Measurements from ENCODE around the gene HSP90AB1.

HSP90AB1 gene

DNA sequence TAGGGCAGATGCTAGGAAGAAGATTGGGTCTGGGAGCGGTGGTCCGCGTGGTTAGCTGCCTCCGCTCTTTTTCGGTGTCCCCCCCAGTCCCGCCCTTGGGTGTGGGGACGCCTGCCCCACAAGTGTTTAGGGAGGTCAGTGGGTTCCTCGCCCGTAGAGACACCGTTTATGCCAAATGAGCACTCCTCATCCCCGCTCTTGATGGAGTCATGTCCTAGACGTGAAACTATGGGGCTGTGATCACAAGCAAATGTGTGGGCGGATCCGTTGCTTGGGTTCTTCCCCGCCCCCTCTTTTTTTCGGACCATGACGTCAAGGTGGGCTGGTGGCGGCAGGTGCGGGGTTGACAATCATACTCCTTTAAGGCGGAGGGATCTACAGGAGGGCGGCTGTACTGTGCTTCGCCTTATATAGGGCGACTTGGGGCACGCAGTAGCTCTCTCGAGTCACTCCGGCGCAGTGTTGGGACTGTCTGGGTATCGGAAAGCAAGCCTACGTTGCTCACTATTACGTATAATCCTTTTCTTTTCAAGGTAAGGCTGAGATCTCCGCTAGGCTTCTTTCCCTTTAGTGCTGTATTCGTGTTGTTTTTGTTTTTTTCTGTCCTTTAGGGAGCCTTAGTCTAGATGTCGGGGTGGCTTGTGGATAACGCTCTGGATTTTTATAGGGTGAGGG, at the start of gene HSP90AB1:
Gene HSP90AB1 (plus strand): TSS at position 439 of the 675 bp plus-strand sequence. CDS start 1,529 bp downstream, outside the sequence.
- DNase-seq (ENCODE audit: low read depth) = peak; percentile 86

- no peak for DNase-seq (ENCODE audit: low read depth)
Measured at GRCh38 chr6:44198684-44199083, 48.2 kb upstream of the HSP90AB1 start.

DNA sequence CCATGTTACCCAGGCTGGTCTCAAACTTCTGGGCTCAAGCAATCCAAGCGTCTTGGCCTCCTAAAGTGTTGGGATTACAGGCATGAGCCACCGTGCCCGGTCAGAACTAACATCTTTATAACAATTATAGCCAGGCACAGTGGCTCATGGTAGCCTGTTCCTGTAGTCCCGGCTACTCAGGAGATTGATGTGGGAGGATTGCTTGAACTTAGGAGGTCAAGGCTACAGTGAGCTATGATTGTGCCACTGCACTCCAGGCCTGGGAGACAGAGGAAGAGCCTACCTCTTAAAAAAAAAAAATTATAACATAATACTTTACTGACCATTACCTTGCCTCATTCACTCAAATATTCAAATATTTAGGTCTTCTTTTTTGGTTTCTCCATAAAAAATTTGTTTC, 47.0 kb upstream of the HSP90AB1 start:
- no peak for DNase-seq (ENCODE audit: low read depth)

- no peak for DNase-seq (ENCODE audit: low read depth)
Measured at GRCh38 chr6:44201200-44201599, 45.7 kb upstream of the HSP90AB1 start.

DNA sequence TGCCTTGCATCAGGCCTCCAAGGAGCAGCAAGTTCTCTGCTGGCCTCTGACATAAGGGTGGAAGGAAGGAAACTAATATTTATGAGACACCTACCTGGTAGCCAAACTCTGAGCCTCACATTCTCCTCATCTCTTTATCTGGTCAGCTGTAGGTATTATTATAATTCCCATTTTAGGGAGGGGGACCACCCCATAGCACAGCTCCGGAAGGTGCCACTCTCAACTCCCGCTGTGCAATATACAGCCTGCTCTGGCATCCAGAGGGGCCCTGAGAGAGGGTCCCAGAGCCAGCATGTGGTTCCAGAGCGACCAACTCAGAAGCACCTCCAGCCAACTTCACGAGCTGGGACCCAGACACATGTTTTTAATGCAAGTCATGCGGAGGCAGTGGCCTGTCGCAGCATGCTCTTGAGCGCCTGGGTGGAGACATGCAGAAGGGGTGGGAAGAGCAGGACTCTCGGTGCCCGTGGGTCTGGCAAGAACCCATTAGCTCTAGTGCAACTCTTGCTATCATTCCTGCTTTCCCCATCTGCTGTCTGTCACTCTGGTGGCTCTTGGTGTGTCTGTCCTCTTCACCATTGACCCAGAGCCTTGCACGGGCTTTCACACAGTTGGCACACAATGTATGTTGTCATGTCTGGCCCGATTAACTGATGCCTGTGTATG, 45.1 kb upstream of the HSP90AB1 start:
- no peak for DNase-seq (ENCODE audit: low read depth)

- no peak for DNase-seq (ENCODE audit: low read depth)
Measured at GRCh38 chr6:44202332-44202971, 44.4 kb upstream of the HSP90AB1 start.

DNA sequence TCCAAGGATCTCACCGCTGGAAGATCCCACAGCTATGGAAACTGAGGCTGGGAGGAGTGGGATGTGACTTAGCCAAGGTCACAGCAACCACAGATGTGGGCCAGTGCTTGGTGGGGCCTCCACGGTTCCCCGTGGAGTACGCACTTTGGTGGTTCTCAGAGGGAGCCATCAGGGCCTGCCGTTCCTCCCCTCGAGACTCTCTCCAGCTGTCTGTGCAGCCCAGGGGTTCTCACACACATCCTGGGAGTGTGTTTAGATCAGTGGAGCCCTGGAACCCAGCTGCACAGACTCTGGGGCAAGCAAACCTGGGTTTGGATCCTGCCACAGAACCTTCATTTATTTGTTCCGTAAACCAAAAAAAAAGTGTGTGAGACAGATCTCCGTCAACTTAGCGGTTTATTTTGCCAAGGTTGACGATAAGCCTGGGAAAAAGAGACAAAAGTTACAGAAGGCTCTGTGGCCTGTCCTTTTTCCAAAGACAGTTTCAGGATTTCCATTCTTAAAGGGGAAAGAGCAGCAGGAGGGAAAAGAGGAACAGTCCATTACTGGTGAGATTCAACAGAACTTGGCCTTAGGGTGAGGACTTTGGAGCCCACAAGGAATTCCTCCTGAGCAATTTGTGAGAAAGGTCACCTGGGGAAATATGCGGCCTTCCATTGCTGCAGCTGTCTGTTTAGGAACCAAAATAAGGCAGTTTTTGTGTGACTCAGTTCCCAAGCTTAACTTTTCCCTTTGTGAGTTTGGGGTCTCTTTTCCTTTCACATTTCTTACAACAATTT, 43.7 kb upstream of the HSP90AB1 start:
- DNase-seq (ENCODE audit: low read depth) = no peak

DNA sequence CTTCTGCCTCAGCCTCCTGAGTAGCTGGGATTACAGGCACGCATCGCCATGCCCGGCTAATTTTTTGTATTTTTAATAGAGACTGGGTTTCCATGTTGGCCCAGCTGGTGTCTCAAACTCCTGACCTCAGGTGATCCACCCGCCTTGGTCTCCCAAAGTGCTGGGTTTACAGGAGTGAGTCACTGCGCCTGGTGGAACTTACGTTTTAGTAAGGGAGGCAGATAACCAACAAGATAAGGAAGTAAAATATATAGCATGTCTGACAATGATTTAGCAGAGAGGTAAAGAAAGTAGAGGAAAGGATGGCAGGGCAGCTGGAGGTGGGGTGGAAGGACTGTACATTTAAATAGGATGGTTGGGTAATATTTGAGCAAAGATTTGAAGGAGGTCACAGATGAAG, 42.9 kb upstream of the HSP90AB1 start:
- DNase-seq (ENCODE audit: low read depth) = no peak

DNA sequence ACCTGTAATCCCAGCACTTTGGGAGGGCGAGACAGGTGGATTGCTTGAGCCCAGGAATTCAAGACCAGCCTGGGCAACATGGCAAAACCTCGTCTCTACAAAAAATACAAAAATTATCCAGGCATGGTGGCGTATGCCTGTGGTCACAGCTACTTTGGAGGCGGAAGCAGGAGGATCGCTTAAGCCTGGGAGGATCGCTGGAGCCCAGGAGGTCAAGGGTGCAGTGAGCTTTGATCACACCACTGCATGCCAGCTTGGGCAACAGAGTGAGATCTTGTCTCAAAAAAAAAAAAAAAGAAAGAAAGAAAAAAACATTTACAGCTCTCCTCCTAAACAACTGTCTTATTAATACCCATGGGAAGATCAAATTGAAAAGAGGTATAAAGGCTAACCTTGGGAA, 38.9 kb upstream of the HSP90AB1 start:
- DNase-seq (ENCODE audit: low read depth) = no peak

DNA sequence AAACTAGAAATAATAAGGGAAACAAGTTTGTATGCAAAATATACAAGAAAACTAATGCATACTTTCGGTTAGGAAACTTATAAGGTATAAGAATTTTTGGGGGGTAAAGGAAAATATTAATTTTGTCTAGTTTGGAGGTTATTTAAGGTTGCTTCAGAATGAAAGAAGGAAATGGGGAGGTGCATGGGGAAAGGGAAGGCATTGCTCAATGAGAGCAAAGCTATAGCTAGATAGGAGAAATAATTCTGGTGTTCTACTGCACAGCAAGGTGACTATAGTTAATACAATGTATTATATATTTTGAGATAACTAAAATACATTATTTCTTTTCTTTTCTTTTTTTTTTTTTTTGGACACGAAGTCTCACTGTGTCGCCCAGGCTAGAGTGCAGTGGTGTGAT, 35.6 kb upstream of the HSP90AB1 start:
- DNase-seq (ENCODE audit: low read depth) = no peak

GRCh38 chr6:44214307-44214706, 32.6 kb upstream of the HSP90AB1 start:
- no peak for DNase-seq (ENCODE audit: low read depth)

DNA sequence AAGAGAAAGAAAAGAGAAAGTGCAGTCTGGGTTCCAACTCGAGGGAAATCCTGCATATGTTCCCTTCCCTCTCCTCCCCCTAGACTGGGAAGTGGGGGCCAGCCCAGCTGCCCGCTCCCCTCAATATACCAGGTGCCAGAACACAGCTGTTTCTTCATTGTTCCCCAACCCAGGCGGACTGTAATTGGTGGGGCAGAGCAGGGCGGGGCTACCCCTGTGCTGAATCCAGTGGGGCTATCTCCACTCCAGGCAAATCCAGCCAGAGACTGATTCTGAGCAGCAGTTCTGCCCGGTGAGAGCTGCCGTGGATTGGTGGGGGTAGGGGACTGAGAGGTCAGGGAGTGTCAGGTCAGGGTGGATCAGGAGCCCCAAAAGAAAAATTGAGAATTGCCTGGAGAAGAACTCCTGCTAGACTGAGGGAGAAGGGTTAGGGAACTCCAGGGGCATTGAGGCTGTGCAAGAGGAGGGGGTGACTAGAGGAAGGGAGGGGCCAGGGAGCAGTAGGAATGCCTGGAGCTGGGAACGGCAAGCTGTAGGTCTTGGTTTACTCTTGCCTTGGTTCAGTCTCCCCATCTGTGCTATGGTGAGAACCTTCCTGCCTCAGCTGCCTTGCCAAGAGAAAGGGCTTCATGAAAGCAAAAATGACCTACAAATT, 30.1 kb upstream of the HSP90AB1 start, which contains the start of gene MYMX:
Gene MYMX (plus strand): TSS at position 250 of the 655 bp plus-strand sequence. CDS start 546 bp downstream, outside the sequence.
- no peak for DNase-seq (ENCODE audit: low read depth)

DNA sequence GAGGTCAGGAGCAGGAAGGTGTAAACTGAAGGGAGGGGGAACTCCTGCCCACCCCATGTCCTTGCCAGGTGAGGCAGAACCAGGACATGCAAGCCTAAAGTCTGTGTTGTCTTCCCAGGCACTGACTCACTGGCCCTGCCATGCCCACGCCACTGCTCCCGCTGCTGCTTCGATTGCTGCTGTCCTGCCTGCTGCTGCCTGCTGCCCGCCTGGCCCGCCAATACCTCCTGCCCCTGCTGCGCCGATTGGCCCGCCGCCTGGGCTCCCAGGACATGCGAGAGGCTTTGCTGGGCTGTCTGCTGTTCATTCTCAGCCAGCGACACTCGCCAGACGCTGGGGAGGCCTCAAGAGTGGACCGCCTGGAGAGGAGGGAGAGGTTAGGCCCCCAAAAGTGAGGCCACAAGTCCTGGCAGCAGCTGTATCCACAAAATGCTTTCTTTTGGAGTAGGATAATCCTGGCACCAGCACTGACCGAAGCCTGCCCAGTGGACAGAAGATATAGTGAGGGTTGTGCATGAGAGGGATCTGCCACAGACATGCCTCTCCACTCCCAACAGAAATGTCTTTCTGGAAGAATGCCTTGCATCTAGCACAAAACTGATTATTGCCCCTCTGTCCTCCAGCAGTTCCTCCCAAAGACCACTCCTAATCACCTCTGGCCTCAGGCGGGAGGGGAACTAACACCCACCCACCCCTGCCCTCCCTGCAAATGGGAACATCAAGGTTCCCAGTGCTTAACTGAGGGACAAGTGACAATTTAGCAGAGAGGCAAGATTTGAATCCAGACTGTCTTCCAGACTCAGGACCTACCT, 29.4 kb upstream of the HSP90AB1 start:
- DNase-seq (ENCODE audit: low read depth) = no peak

- no peak for DNase-seq (ENCODE audit: low read depth)
Measured at GRCh38 chr6:44219053-44219814, 27.7 kb upstream of the HSP90AB1 start.

- no peak for DNase-seq (ENCODE audit: low read depth)
Measured at GRCh38 chr6:44219815-44220784, 26.8 kb upstream of the HSP90AB1 start.

- no peak for DNase-seq (ENCODE audit: low read depth)
Measured at GRCh38 chr6:44220913-44221290, 26.0 kb upstream of the HSP90AB1 start.

DNA sequence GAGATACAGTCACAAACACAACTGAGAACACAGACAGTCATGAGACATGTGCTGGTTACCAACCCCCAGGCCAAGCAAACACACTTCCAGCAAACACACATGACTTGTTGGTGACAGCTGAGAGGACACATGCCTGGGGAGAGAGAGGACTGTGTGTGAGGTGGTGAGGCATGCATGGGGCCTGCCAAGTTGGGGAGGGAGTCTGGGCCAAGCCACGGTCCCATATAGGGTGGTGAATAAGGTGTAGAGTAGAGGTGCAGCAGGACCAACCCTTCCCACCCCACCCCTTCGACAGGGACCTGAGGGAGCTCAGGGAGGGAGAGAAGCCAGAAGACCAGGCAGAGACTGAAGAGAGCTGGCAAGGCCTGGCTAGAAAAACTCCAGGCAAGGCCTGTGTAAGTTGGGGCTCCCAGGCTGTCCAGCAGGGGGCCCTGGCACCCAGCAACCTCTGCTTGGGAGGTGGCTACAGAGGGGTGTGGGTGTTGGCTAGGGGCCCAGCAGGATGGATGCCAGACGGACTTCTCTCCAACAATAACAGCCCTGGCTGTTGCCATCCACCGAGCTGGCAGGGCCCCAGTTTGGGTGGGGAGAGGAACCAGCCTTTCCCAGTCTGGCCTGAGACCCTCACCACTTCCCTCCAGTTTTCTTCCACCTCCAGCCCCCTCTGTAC, 25.5 kb upstream of the HSP90AB1 start:
- peak; percentile 59 for DNase-seq (ENCODE audit: low read depth)

DNA sequence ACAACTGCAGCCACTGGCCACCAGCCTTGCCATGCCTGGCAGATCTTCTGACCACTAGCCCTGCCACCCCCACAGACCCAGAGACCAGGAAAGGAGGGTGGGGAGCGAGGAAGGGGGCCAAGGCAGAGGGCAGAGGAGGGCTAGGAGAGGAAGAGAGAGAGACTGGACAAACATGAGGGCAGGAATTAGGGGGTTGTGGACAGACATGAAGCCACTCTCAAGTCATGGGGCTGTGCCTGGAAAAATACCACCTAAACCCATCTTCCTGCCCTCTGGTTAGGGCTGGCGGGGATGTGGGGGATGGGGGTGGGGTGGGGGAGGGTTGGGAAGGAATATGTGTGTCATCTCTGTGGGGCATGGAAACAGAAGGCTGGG, 25.0 kb upstream of the HSP90AB1 start:
- no peak for DNase-seq (ENCODE audit: low read depth)
